Omental fat pad (tissue), 4 donors: Measurements from ENCODE around the gene TTC28. TPM values are rescaled to one million over a fixed set of nuclear protein-coding genes. Genes with fewer than 3 reads are reported as not detected.
"Not testable (repeated sequence)": the region's sequence is repeated elsewhere in the genome, so short reads cannot be mapped to it uniquely, and the experiment has no call there.

ENCODE experiments used
- ATAC-seq: fragments of 150-250 bp; one replicate; pipeline ENCODE4 v1.9.1; 2016; ENCODE audit warnings: mild to moderate bottlenecking, moderate library complexity; ENCODE audit not compliant: low FRiP score
- DNase-seq: peaks from one replicate; pipeline ENCODE4 v3.0.0-alpha.2; 2019; ENCODE audit warnings: low spot score
- CTCF ChIP-seq, 3 donors: fragments of 450-650 bp; IDR thresholded peaks; one replicate each; pipeline ENCODE4 v1.5.1; 2016 to 2017; ENCODE audit warnings: antibody characterized with exemption in 3 of 3, mild to moderate bottlenecking in 3 of 3, moderate library complexity in 2 of 3
- total RNA-seq, 4 donors: library from RNA; depleted of rRNA; stranded (reverse); fragments of >200 nt; gene quantifications; one replicate each; pipeline ENCODE4 v1.1.0, GENCODE V29; 2016

The TTC28 gene
- total RNA-seq, 4 donors from 2014 or later = 28.6 to 103 (median 50.6) TPM

DNA sequence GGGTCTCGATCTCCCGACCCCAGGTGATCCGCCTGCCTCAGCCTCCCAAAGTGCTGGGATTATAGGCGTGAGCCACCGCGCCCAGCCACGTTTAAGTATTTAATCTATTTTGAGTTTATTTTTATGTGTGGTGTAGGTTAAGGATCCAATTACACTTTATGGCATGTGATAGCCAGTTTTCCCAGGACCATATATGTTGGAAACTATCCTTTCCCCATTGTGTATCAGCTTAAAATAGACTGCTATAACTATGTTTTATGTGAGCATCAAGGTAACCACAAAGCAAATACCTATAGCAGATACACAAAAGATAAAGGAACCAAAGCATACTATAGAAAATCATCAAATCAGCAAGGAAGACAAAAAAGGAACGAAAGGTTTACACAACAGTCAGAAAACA is 42.4 kb downstream of the TTC28 start:
- ATAC-seq = no peak

GRCh38 chr22:28630177-28630574 is 49.5 kb downstream of the TTC28 start:
- ATAC-seq (no peak), DNase-seq (no peak)
- TF ChIP-seq CTCF (IDR thresholded peaks at IDR 0.05) = no peak

More for the DNA sequence above, 42.4 kb downstream of the TTC28 start:
- TF ChIP-seq CTCF (IDR thresholded peaks at IDR 0.05) = no peak
- no peak for DNase-seq

GRCh38 chr22:28629420-28630176 is 50.0 kb downstream of the TTC28 start:
- ATAC-seq (no peak), DNase-seq (no peak)
- TF ChIP-seq CTCF (IDR thresholded peaks at IDR 0.05) = no peak

GRCh38 chr22:28628766-28629165 is 50.9 kb downstream of the TTC28 start:
- DNase-seq (no peak), ATAC-seq (no peak)
- no peak for TF ChIP-seq CTCF (IDR thresholded peaks at IDR 0.05)

GRCh38 chr22:28627791-28628190 is 51.8 kb downstream of the TTC28 start:
- ATAC-seq (no peak), DNase-seq (no peak)
- TF ChIP-seq CTCF (IDR thresholded peaks at IDR 0.05) = no peak

DNA sequence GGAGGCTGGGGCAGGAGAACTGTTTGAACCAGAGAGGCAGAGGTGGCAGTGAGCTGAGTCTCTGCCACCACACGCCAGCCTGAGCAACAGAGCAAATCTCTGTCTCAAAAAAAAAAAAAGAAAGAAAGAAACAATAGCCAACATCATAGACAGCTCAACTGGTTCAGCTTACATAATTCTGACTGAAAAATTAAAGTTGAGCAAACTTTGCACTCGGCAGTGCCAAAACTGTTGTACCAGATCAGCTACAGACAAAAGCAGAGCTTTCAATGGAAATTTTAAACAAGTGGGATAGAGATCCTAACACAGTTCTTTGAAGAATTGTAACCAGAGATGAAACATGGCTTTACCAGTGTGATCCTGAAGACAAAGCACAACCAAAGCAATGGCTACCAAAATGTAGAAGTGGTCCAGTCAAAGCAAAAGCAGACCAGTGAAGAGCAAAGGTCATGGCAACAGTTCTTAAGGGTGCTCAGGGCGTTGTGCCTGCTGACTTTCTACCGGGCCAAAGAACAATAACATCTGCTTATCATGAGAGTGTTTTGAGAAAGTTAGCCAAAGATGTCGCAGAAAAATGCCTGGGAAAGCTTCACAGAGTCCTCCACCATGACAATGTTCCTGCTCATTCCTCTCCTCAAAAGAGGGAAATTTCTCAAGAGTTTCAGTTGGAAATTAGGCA is 59.3 kb downstream of the TTC28 start:
- no peak for DNase-seq
- ATAC-seq = no peak
- no peak for TF ChIP-seq CTCF (IDR thresholded peaks at IDR 0.05)

- TF ChIP-seq CTCF (IDR thresholded peaks at IDR 0.05) = no peak
- ATAC-seq (no peak), DNase-seq (no peak)
Observed at GRCh38 chr22:28619236-28619635, 60.4 kb downstream of the TTC28 start.

DNA sequence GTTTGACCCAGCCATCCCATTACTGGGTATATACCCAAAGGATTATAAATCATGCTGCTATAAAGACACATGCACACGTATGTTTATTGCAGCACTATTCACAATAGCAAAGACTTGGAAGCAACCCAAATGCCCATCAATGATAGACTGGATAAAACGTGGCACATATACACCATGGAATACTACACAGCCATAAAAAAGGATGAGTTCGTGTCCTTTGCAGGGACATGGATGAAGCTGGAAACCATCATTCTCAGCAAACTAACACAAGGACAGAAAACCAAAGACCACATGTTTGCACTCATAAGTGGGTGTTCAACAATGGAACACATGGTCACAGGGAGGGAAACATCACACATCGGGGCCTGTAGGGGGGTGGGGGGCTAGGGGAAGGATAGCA is 64.2 kb downstream of the TTC28 start:
- not testable (repeated sequence) for ATAC-seq, DNase-seq
